Uterus (tissue), 2 donors: ENCODE measurements around the gene LRRC49.

Experiments
- CTCF ChIP-seq, 4 experiments: fragments of 200-600 bp in 2 of 4; fragments of 450-650 bp in 2 of 4; sonication (generic) in 2 of 4; IDR thresholded peaks; one replicate each; pipeline ENCODE4 v1.5.1; 2016 to 2019; ENCODE audit warnings: antibody characterized with exemption in 4 of 4, mild to moderate bottlenecking in 2 of 4, moderate library complexity in 1 of 4
- POLR2A ChIP-seq, 2 donors: fragments of 450-650 bp; IDR thresholded peaks; one replicate each; pipeline ENCODE4 v1.6.1; 2016; ENCODE audit warnings: antibody characterized with exemption in 2 of 2, mild to moderate bottlenecking in 1 of 2, moderate library complexity in 1 of 2

- TF ChIP-seq CTCF (IDR thresholded peaks at IDR 0.05) (no peak), POLR2A (IDR thresholded peaks at IDR 0.05) (peak in 1 of 2 donors; percentile 53)
Measured at GRCh38 chr15:70856884-70857561, 35.6 kb upstream of the LRRC49 start.
